Psoas muscle (tissue), 8 donors: Measurements from ENCODE around the gene LMF1. TPM values are rescaled to one million over a fixed set of nuclear protein-coding genes. Genes with fewer than 3 reads are reported as not detected.

ENCODE experiments used
- ATAC-seq, 4 donors: fragments of 200-7000 bp; cut with Tn5 transposase; one replicate each; pipeline ENCODE4 v1.9.1; 2020; ENCODE audit warnings: moderate library complexity in 3 of 4, mild to moderate bottlenecking in 2 of 4
- DNase-seq, 2 donors: peaks; one replicate each; pipeline ENCODE4 v3.0.0-alpha.2; 2020
- H3K27ac ChIP-seq: fragments of 200-600 bp; one replicate; pipeline ENCODE4 v1.8.0; 2022
- H3K27me3 ChIP-seq, 3 donors: fragments of 200-600 bp in 1 of 3; one replicate each; pipeline versions ENCODE4 v1.6.1 to v1.8.0; 2013 to 2022; ENCODE audit warnings: low read length in 2 of 3, mild to moderate bottlenecking in 2 of 3, moderate library complexity in 1 of 3; ENCODE audit not compliant: insufficient read depth in 3 of 3
- H3K36me3 ChIP-seq, 2 donors: fragments of 200-600 bp in 1 of 2; one replicate each; pipeline versions ENCODE4 v1.6.1 to v1.8.0; 2013 to 2022; ENCODE audit warnings: low read depth in 1 of 2, mild to moderate bottlenecking in 1 of 2, moderate library complexity in 1 of 2; ENCODE audit not compliant: insufficient read depth in 1 of 2
- H3K4me1 ChIP-seq: fragments of 200-600 bp; one replicate; pipeline ENCODE4 v1.8.0; 2022
- H3K4me3 ChIP-seq: fragments of 200-600 bp; one replicate; pipeline ENCODE4 v1.8.0; 2022; ENCODE audit warnings: mild to moderate bottlenecking
- H3K9me3 ChIP-seq: fragments of 200-600 bp; one replicate; pipeline ENCODE4 v1.8.0; 2022
- WGBS, 3 donors: extraction: QIAGEN DNeasy Blood & Tissue Kit; methylation state at CpG; one replicate each; pipeline versions ENCODE4 v1.1.6 to v1.1.7; 2013; 5-methylcytosine and 5-hydroxymethylcytosine counted together
- intact Hi-C, 2 donors: fragments of 100-400 bp; cut with DNase I; formaldehyde crosslinking; loops; one replicate each; pipeline versions ENCODE4 v1.11.0 to v1.14.2; 2022
- polyA plus RNA-seq, 3 donors: library from polyadenylated mRNA; stranded (reverse); fragments of 200-250 nt; gene quantifications; one replicate each; pipeline ENCODE4 v1.2.3, GENCODE V29; 2013
- total RNA-seq, 4 donors: library from RNA; stranded (reverse); fragmentation: NEBNext Ultra II Directional in 2 of 4; extraction: Animal tissue kit (Norgen Biotek cat#: 25700) in 2 of 4; gene quantifications; one replicate each; pipeline versions ENCODE4 v1.2.1 to v1.2.4, GENCODE V29; 2021 to 2023
- TF ChIP-seq, protein P1 (sequence below): fragments of 200-600 bp; IDR thresholded peaks from one replicate; pipeline ENCODE4 v1.8.0; 2022; ENCODE audit warnings: antibody characterized with exemption
- donor health status: healthy with polysubstance abuse.
- donor health status: DM: no; HTN: no; CAD: no; lungs with moderate emphysema.
- donor health status: Bipolar disorder and iron deficiency.
- donor health status: healthy.
- donor health status: DM: yes; HTN: yes; CAD: no.
- donor health status: DM: no; HTN: no; CAD: no.
- donor health status: DM: no; HTN: no; CAD: no.
- donor health status: DM: yes; HTN: yes; CAD: no.

Gene LMF1
- total and polyA plus RNA-seq, 7 donors, result 1.9 to 9.0 (median 4.0) TPM

DNA sequence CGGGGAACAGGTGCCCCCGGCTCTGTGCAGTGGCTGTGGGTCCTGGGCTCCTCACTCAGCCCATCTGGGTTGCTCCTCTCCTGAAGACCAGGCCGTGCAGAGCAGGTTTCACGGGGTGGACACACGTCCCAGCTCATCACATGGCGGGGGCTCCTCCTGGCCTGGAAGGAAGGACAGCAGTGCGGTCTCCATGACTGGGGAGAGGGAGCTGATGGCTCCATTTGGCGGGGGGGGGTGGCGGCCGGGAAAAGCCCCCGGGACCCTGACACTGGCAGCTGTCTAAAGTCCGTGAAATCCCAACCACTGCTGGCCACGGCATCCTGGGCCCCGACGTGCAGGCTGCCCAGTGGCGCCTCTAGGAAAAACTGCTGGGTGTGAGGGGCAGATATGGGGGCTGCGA is 29.8 kb upstream of the LMF1 start:
- Histone ChIP-seq H3K4me1 (no peaks in the 10 kb centered on the region), H3K4me3 (no peak overlapping the region), H3K36me3 (no peaks in the 10 kb centered on the region), H3K9me3 (no peaks in the 10 kb centered on the region), H3K27ac (no peak overlapping the region), H3K27me3 (peaks cover 0 to 77% (median 30%) of the 10 kb centered on the region in 3 donors)
- intact Hi-C loops, result no loop called here
- TF ChIP-seq, protein P1, sequence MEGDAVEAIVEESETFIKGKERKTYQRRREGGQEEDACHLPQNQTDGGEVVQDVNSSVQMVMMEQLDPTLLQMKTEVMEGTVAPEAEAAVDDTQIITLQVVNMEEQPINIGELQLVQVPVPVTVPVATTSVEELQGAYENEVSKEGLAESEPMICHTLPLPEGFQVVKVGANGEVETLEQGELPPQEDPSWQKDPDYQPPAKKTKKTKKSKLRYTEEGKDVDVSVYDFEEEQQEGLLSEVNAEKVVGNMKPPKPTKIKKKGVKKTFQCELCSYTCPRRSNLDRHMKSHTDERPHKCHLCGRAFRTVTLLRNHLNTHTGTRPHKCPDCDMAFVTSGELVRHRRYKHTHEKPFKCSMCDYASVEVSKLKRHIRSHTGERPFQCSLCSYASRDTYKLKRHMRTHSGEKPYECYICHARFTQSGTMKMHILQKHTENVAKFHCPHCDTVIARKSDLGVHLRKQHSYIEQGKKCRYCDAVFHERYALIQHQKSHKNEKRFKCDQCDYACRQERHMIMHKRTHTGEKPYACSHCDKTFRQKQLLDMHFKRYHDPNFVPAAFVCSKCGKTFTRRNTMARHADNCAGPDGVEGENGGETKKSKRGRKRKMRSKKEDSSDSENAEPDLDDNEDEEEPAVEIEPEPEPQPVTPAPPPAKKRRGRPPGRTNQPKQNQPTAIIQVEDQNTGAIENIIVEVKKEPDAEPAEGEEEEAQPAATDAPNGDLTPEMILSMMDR, result no peak
- ATAC-seq, result no peak
- 52 to 66% (median 55%) methylated on average over 14 to 17 of the region's 17 CpGs for WGBS, 3 donors
- DNase-seq, result no peak

DNA sequence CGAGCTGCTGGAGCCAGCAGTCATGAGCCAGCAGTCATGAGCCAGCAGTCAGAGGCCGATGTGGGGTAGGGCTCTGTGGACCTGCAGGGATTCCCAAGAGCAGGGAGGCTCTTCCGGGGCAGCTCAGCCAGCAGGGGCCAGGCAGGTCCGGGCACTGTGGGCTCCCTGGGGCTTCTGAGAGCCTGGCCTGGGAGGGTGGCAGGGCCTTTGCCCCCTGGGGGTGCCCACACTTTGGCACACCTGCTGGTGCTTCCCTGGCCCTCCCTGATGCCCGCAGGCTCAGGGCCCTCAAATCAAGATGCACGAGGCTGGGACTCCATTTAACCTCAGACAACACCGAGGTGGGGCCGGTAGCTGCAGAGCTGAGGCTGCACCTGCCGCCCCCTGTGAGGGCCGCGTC is 28.9 kb upstream of the LMF1 start:
- DNase-seq (no peak), ATAC-seq (no peak)
- intact Hi-C loops, result no loop called here
- TF ChIP-seq, protein P1, result no peak
- no peak overlapping the region for H3K4me3 ChIP-seq
- H3K9me3 ChIP-seq, result no peaks in the 10 kb centered on the region
- H3K4me1 ChIP-seq, result no peaks in the 10 kb centered on the region
- no peak overlapping the region for H3K27ac ChIP-seq
- WGBS, 3 donors, result 74 to 84% (median 78%) methylated on average over 8 to 11 of the region's 11 CpGs
- peaks cover 0 to 84% (median 32%) of the 10 kb centered on the region in 3 donors for H3K27me3 ChIP-seq
- H3K36me3 ChIP-seq, result no peaks in the 10 kb centered on the region

DNA sequence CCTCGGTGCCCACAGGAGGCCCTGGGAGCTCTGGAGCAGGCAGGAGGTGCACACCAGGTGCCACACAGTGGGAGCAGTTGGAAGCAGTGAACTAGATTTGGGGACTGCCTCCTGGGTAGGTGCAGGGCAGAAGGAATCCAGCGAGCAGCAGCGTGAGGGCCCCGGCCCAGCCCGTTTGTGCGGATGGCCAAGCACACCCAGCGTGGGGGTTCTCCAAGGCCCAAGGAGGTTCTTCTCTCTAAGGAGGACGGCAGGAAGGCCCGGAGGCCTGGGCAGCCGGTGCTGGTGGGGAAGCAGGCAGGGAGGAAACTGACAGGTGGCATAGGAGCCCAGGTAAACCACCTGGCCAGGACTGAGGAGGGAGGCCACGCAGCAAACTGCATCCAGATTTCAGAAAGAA is 27.8 kb upstream of the LMF1 start:
- Histone ChIP-seq H3K36me3 (no peaks in the 10 kb centered on the region), H3K4me1 (no peaks in the 10 kb centered on the region), H3K27ac (no peak overlapping the region), H3K4me3 (no peak overlapping the region), H3K27me3 (peaks cover 0 to 85% (median 34%) of the 10 kb centered on the region in 3 donors), H3K9me3 (no peaks in the 10 kb centered on the region)
- TF ChIP-seq, protein P1, result no peak
- ATAC-seq (no peak), DNase-seq (no peak)
- 86 to 92% (median 92%) methylated on average over 10 to 11 of the region's 11 CpGs for WGBS, 3 donors
- intact Hi-C loops, result no loop called here

DNA sequence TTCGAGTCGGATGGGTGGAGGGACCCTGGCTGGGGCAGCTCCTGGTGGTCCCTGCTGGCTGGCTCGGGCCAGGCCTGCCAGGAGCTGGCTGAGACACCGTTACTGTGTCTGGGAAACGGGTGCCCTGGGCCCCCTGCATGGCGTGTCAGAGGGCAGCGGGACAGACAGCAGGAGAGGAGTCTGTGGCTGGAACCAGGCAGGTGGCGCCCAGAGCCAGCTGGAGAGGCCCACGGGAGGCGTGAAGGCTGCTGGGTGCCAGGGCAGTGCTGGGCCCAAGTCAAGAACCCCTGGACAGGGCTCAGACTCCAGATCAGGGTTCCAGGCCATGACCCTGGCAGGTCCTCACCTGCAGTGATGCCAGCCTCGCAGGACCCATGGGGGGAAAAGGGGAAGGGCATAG is 27.4 kb upstream of the LMF1 start:
- DNase-seq (no peak), ATAC-seq (no peak)
- H3K4me3 ChIP-seq, result no peak overlapping the region
- intact Hi-C loops, result no loop called here
- H3K36me3 ChIP-seq, result no peaks in the 10 kb centered on the region
- TF ChIP-seq, protein P1, result no peak
- H3K27ac ChIP-seq, result no peak overlapping the region
- peaks cover 0 to 82% (median 34%) of the 10 kb centered on the region in 3 donors for H3K27me3 ChIP-seq
- 53 to 63% (median 55%) methylated on average over 11 of the region's 11 CpGs for WGBS, 3 donors
- H3K4me1 ChIP-seq, result no peaks in the 10 kb centered on the region
- H3K9me3 ChIP-seq, result no peaks in the 10 kb centered on the region

DNA sequence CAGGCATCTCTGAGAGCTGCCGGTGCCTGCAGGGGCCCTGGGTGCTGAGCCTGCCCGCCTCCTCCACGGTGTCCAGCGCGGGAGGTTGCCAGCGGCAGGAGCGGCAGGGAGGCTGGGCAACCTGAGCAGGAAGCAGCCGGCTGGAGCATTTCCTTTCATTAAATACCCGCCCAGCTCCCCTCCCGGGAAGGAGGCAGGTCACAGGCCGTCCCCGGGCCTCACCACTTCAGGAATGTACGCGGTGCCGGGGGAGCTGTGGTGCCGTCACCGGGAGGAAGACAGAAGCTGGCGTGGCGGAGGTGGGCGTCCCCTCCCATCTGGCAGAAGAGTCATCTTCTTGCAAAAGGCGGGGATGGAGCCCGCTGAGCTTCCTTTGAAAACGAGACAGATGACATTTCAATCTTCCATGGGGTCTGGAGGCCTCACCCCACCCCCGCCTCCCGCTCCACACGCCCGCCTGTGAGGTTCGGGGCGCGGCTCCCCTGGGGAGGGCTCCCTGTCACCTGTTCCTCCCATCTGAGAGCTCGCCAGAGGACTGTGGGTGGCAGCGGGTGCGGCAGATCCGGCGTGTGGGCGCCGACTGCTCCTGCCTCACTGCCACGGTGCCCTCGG is 26.8 kb upstream of the LMF1 start:
- Histone ChIP-seq H3K4me1 (no peaks in the 10 kb centered on the region), H3K9me3 (no peaks in the 10 kb centered on the region), H3K36me3 (no peaks in the 10 kb centered on the region), H3K4me3 (peak overlapping the region; percentile 15), H3K27ac (no peak overlapping the region), H3K27me3 (peaks cover 0 to 83% (median 36%) of the 10 kb centered on the region in 3 donors)
- intact Hi-C loops, result no loop called here
- 13 to 16% (median 13%) methylated on average over 28 to 39 of the region's 39 CpGs for WGBS, 3 donors
- ATAC-seq, result peak in 3 of 4 donors; percentile 33 to 67 (median 57)
- TF ChIP-seq, protein P1, result no peak
- DNase-seq, result peak in 1 of 2 donors; percentile 68
